ENCODE data around the gene XYLT1. TPM values are rescaled to one million over a fixed set of nuclear protein-coding genes. Genes with fewer than 3 reads are reported as not detected.
"Not testable (repeated sequence)": the region's sequence is repeated elsewhere in the genome, so short reads cannot be mapped to it uniquely, and the experiment has no call there.

The XYLT1 gene
- 10 to 100 TPM; 53.6 to 56.7 TPM for total RNA-seq

DNA sequence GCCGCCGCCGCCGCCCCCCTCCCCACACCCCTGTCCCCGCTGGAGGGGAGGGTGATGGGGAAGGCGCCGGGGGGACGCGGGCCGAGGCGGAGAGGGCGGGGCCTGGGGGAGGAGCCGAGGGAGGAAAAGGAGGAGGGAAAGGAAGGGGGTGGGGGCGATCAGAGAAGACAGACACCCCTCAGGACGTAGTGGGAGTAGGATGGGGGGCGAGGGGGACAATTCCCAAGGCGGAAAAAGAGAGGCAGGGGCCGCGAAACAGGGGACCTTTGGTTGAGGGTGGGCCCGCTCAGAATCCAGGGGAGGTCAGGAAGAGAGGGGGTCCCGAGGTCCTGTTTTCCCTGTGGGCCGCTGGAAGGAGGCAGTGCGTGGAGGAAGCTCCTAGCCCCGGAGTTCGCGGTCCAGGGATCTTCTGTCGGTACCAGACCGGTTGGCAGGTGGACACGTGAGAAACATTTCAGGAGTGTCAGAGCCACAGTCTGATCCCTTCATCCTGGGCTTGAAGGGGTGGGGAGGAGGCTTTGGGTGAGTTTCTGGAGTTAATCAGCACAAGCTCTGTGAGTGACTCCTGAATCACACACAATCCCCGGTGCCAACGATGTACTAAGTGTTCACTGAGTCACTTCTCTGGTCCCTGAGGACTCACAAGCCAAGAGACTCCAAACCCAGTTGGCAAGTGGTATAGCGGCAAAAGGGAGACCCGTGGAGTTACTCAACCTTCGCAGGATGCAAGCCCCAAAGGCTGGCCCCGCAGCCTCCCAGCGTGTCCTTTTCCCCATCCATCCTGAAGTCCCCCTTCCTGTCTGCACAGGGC, at the start of gene XYLT1:
Gene XYLT1, minus strand, starts transcription at position 53 of the 811 bp plus-strand sequence. CDS start 164 bp downstream, outside the sequence.
- peak; percentile 18 for ATAC-seq (ENCODE audit: low read depth)

DNA sequence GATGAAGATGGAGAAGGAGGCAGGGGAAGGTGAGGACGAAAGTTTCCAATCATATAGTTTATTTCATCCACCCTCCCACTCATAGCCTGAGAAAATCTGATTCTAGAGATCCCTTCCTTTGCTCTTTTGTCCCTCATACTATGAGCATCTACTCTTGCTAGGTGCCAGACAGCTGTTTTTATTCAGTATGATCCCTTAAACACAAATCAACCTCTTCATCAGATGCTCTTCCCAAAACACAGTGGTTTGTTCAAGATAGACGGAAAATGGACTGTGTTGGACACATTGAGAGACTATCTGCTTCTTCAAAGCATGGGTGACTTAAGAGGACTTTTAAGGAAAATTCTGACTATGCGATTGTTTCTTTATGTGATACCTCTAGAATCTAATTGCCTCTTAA, 49.4 kb upstream of the XYLT1 start:
- no peak overlapping the region for H3K27ac Mint-ChIP-seq
- no peak for DNase-seq
- no peak overlapping the region for H3K4me3 Mint-ChIP-seq
- H3K4me1 Mint-ChIP-seq: no peaks in the 10 kb centered on the region
- H3K27me3 Mint-ChIP-seq: peaks cover 22% of the 10 kb centered on the region
- no peaks in the 10 kb centered on the region for H3K36me3 Mint-ChIP-seq
- H3K9me3 Mint-ChIP-seq: no peaks in the 10 kb centered on the region
- ATAC-seq (ENCODE audit: low read depth): no peak
- POLR2A ChIA-PET: no interaction called here

More for the DNA sequence above, at the start of gene XYLT1:
- POLR2A ChIA-PET: interaction anchor here (1.2 kb wide), 1 partner anchor 102 kb away, joined by 3 read pairs; no protein-coding TSS in a partner anchor
- Mint-ChIP-seq H3K9me3 (no peaks in the 10 kb centered on the region), H3K27me3 (peaks cover 2% of the 10 kb centered on the region), H3K4me3 (peak within 1 kb of the TSS; percentile 93), H3K4me1 (peaks cover 43% of the 10 kb centered on the region), H3K27ac (peak within 1 kb of the TSS; percentile 82), H3K36me3 (peaks cover 28% of the 10 kb centered on the region)
- DNase-seq: peak; percentile 62

DNA sequence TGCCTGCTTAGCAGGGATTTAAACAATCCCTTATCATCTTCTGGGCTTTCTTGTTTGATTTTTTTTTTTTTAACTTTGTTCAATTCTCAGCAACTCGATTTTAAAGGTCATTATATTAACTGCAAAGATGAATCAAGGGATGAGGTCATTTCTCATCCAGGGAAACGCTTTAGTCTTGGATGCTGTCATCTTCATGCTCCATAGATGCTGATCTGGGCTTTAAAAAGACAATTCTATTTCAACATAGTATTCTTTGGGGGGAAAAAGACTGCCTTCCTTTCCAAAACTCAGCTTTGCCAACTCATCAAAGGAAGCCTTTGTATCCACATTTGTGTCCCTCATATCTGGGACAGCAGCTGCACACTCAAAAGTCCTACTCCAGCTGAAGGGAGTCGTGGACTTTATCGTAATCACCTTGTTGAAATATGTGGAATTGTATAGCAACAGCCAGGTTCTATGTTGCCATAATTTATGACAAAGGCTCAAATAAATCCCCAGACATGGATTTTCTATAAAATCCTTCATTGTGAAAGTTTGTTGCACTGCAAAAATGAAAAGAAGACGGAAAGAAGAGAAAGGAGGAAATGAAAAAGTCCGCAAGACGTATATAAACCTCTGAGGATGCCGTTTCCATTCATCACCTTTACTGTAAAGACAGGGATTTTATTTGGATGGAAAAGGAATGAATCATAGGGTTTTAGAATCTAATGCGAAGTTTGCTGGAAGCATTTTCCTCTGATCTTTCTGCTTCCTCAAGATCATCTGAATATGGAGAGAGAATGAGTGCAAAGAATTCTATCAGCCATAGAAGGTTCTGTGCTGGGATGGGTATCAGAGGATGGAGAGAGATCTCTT, 48.6 kb upstream of the XYLT1 start:
- Mint-ChIP-seq H3K27me3 (peaks cover 22% of the 10 kb centered on the region), H3K4me3 (no peak overlapping the region), H3K4me1 (no peaks in the 10 kb centered on the region), H3K9me3 (no peaks in the 10 kb centered on the region), H3K27ac (no peak overlapping the region), H3K36me3 (no peaks in the 10 kb centered on the region)
- no peak for ATAC-seq (ENCODE audit: low read depth)
- DNase-seq: no peak
- POLR2A ChIA-PET: no interaction called here

GRCh38 chr16:17518441-17518840, 47.7 kb upstream of the XYLT1 start:
- no peak for DNase-seq
- no peak overlapping the region for H3K27ac Mint-ChIP-seq
- H3K9me3 Mint-ChIP-seq: no peaks in the 10 kb centered on the region
- no peak overlapping the region for H3K4me3 Mint-ChIP-seq
- no peaks in the 10 kb centered on the region for H3K4me1 Mint-ChIP-seq
- H3K27me3 Mint-ChIP-seq: peaks cover 22% of the 10 kb centered on the region
- POLR2A ChIA-PET: no interaction called here
- no peaks in the 10 kb centered on the region for H3K36me3 Mint-ChIP-seq
- no peak for ATAC-seq (ENCODE audit: low read depth)

GRCh38 chr16:17515421-17516210, 44.9 kb upstream of the XYLT1 start:
- ATAC-seq (ENCODE audit: low read depth) (no peak), DNase-seq (no peak)
- Mint-ChIP-seq H3K27me3 (peaks cover 38% of the 10 kb centered on the region), H3K36me3 (no peaks in the 10 kb centered on the region), H3K9me3 (no peaks in the 10 kb centered on the region), H3K27ac (no peak overlapping the region), H3K4me3 (no peak overlapping the region), H3K4me1 (no peaks in the 10 kb centered on the region)
- POLR2A ChIA-PET: no interaction called here

DNA sequence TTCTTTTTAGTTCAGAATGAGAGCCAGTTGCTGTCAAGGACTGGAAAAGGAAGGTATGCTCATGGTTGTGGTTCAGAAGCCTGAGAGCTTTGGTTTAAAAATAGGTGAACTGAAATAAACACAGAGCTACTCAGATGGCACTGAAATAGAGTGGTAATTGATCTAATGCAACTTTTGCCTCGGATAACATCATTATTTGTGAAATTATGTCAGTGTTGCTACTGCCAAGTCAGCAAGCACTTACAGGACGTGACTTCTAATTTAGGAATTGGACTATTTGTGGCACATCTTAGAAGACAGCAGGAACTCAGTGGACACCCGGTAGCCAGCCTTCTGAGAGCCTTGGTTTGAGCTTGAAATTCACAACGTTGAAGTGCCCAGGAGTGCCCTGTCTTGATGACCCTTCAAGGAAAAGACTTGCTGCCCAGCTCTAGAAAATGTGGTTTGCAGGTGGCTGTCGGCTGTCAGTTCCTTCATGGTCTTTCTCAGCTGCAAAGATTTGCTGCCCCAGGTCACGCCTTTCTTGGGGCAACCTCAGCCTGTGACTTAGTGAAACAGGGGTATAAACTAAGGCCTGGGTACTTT, 42.0 kb upstream of the XYLT1 start:
- H3K27me3 Mint-ChIP-seq: peaks cover 29% of the 10 kb centered on the region
- POLR2A ChIA-PET: no interaction called here
- no peak for ATAC-seq (ENCODE audit: low read depth)
- peaks cover 2% of the 10 kb centered on the region for H3K9me3 Mint-ChIP-seq
- no peak overlapping the region for H3K27ac Mint-ChIP-seq
- H3K4me1 Mint-ChIP-seq: no peaks in the 10 kb centered on the region
- H3K4me3 Mint-ChIP-seq: no peak overlapping the region
- H3K36me3 Mint-ChIP-seq: no peaks in the 10 kb centered on the region
- no peak for DNase-seq

DNA sequence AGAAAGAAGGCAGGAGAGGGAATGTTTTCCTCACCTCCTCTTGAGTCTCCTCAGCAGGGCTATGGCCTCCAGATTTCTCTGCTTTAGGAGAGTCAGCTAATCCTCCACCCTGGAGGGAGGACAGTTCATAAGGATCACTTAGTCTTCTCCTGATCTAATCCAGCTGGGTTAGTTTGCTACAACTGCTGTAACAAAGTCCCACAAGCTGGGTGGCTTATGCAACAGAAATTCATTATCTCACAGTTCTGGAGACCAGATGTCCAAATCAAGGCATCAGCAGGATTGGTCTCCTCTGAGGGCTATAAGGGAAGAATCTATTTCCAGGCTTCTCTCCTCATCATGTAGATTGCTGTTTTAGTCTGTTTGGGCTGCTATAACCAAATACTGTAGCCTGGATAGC, 40.6 kb upstream of the XYLT1 start:
- POLR2A ChIA-PET: no interaction called here
- peaks cover 29% of the 10 kb centered on the region for H3K27me3 Mint-ChIP-seq
- H3K4me3 Mint-ChIP-seq: no peak overlapping the region

GRCh38 chr16:17510567-17510966, 39.8 kb upstream of the XYLT1 start:
- POLR2A ChIA-PET: no interaction called here
- peaks cover 29% of the 10 kb centered on the region for H3K27me3 Mint-ChIP-seq

More for the DNA sequence above, 40.6 kb upstream of the XYLT1 start:
- Mint-ChIP-seq H3K36me3 (no peaks in the 10 kb centered on the region), H3K9me3 (peaks cover 2% of the 10 kb centered on the region), H3K4me1 (no peaks in the 10 kb centered on the region), H3K27ac (no peak overlapping the region)
- ATAC-seq (ENCODE audit: low read depth): no peak
- no peak for DNase-seq

GRCh38 chr16:17509194-17509593, 38.4 kb upstream of the XYLT1 start:
- Mint-ChIP-seq H3K36me3 (no peaks in the 10 kb centered on the region), H3K9me3 (peaks cover 2% of the 10 kb centered on the region), H3K4me3 (no peak overlapping the region), H3K27ac (no peak overlapping the region), H3K4me1 (no peaks in the 10 kb centered on the region), H3K27me3 (peaks cover 29% of the 10 kb centered on the region)
- DNase-seq: no peak
- POLR2A ChIA-PET: no interaction called here
- ATAC-seq (ENCODE audit: low read depth): no peak

More at GRCh38 chr16:17510567-17510966, 39.8 kb upstream of the XYLT1 start:
- ATAC-seq (ENCODE audit: low read depth) (no peak), DNase-seq (no peak)
- Mint-ChIP-seq H3K4me3 (no peak overlapping the region), H3K9me3 (peaks cover 2% of the 10 kb centered on the region), H3K36me3 (no peaks in the 10 kb centered on the region), H3K27ac (no peak overlapping the region), H3K4me1 (no peaks in the 10 kb centered on the region)

GRCh38 chr16:17508303-17508702, 37.5 kb upstream of the XYLT1 start:
- ATAC-seq (ENCODE audit: low read depth) (no peak), DNase-seq (no peak)
- H3K27ac Mint-ChIP-seq: no peak overlapping the region
- no peak overlapping the region for H3K4me3 Mint-ChIP-seq
- H3K9me3 Mint-ChIP-seq: peaks cover 2% of the 10 kb centered on the region
- H3K4me1 Mint-ChIP-seq: no peaks in the 10 kb centered on the region
- H3K36me3 Mint-ChIP-seq: no peaks in the 10 kb centered on the region
- peaks cover 28% of the 10 kb centered on the region for H3K27me3 Mint-ChIP-seq
- POLR2A ChIA-PET: interaction anchor here (0.7 kb wide), 1 partner anchor 67 kb away, joined by 5 read pairs; no protein-coding TSS in a partner anchor

DNA sequence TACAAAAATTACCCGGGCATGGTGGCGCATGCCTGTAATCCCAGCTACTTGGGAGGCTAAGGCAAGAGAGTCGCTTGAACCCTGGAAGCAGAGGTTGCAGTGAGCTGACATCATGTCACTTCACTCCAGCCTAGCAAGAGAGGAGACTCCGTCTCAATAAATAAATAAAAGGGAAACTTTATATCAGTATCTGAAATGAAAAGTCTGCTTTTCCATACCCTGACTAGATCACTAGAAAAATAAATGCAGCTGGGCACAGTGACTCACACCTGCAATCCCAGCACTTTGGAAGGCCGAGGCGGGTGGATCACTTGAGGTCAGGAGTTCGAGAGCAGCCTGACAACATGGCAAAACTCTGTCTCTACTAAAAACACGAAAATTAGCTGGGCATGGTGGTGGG, 36.8 kb upstream of the XYLT1 start:
- H3K4me1 Mint-ChIP-seq; POLR2A ChIA-PET; H3K36me3 Mint-ChIP-seq; DNase-seq; H3K9me3 Mint-ChIP-seq; ATAC-seq (ENCODE audit: low read depth); H3K4me3 Mint-ChIP-seq; H3K27ac Mint-ChIP-seq: not testable (repeated sequence)
- H3K27me3 Mint-ChIP-seq: peaks cover 26% of the 10 kb centered on the region

GRCh38 chr16:17505828-17506227, 35.1 kb upstream of the XYLT1 start:
- H3K27me3 Mint-ChIP-seq: peaks cover 15% of the 10 kb centered on the region
- H3K27ac Mint-ChIP-seq; H3K4me3 Mint-ChIP-seq; H3K36me3 Mint-ChIP-seq; ATAC-seq (ENCODE audit: low read depth); POLR2A ChIA-PET; H3K4me1 Mint-ChIP-seq; H3K9me3 Mint-ChIP-seq; DNase-seq: not testable (repeated sequence)

- H3K36me3 Mint-ChIP-seq: no peaks in the 10 kb centered on the region
- H3K4me1 Mint-ChIP-seq: no peaks in the 10 kb centered on the region
- H3K4me3 Mint-ChIP-seq: no peak overlapping the region
- no peak for ATAC-seq (ENCODE audit: low read depth)
- no peak overlapping the region for H3K27ac Mint-ChIP-seq
- POLR2A ChIA-PET: no interaction called here
- peaks cover 2% of the 10 kb centered on the region for H3K9me3 Mint-ChIP-seq
- peaks cover 7% of the 10 kb centered on the region for H3K27me3 Mint-ChIP-seq
- no peak for DNase-seq
Observed at GRCh38 chr16:17504050-17504449, 33.3 kb upstream of the XYLT1 start.
